ENCODE results near the gene CNTNAP3B.
"Not testable (repeated sequence)": the region's sequence is repeated elsewhere in the genome, so short reads cannot be mapped to it uniquely, and the experiment has no call there.

The CNTNAP3B gene

DNA sequence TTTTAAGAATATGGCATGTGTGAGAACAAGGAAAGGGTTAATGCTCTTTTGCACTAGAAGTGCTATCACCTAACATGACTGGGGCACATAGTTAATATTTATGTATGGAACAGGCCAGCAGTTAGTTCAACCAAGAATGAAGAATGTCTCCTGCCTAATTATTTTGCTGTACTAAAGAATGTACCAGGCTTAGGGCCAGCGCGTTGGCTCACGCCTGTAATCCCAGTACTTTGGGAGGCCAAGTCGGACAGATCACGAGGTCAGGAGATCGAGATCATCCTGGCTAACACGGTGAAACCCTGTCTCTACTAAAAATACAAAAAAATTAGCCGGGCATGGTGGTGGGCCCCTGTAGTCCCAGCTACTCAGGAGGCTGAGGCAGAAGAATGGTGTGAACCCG is 114.9 kb downstream of the CNTNAP3B start:
- DNase-seq (ENCODE audit: low spot score); in situ Hi-C loops (cut with MboI; ENCODE audit: low pct_unique_long_range_greater_than_20kb, low sequenced_read_pairs, unreplicated experiment): not testable (repeated sequence)

GRCh38 chr9:41991607-41992006 is 137.6 kb downstream of the CNTNAP3B start:
- DNase-seq (ENCODE audit: low spot score); in situ Hi-C loops (cut with MboI; ENCODE audit: low pct_unique_long_range_greater_than_20kb, low sequenced_read_pairs, unreplicated experiment): not testable (repeated sequence)

GRCh38 chr9:41980271-41980670 is 149.0 kb downstream of the CNTNAP3B start:
- DNase-seq (ENCODE audit: low spot score); in situ Hi-C loops (cut with MboI; ENCODE audit: low pct_unique_long_range_greater_than_20kb, low sequenced_read_pairs, unreplicated experiment): not testable (repeated sequence)

- in situ Hi-C loops (cut with MboI; ENCODE audit: low pct_unique_long_range_greater_than_20kb, low sequenced_read_pairs, unreplicated experiment); DNase-seq (ENCODE audit: low spot score): not testable (repeated sequence)
These were observed 151.1 kb downstream of the CNTNAP3B start for GRCh38 chr9:41977965-41978600.

GRCh38 chr9:41974906-41975305 is 154.3 kb downstream of the CNTNAP3B start:
- in situ Hi-C loops (cut with MboI; ENCODE audit: low pct_unique_long_range_greater_than_20kb, low sequenced_read_pairs, unreplicated experiment), result not testable (repeated sequence)

DNA sequence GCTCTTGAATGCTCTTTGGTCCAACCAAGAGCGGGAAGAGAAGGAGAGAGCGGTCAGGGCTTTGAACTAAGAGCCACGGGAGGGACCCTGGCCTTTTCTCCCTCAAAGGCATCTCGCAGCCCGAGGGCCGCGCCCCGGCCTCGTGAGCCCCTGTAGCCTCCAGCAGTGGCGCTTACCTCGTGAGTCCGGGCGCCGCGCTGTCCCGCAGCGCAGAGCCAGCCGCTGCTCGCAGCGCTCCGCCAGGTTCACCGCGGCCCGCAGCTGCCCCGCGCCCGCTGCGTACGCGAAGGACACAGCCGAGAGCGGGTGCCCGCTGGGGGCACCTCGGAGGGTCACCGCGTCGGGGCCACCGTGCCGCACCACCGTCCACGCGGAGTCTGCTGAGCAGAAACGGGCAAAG is 176.2 kb downstream of the CNTNAP3B start:
- DNase-seq (ENCODE audit: low spot score); in situ Hi-C loops (cut with MboI; ENCODE audit: low pct_unique_long_range_greater_than_20kb, low sequenced_read_pairs, unreplicated experiment): not testable (repeated sequence)

More at GRCh38 chr9:41974906-41975305, 154.3 kb downstream of the CNTNAP3B start:
- not testable (repeated sequence) for DNase-seq (ENCODE audit: low spot score)

GRCh38 chr9:41941738-41942137 is 187.5 kb downstream of the CNTNAP3B start:
- in situ Hi-C loops (cut with MboI; ENCODE audit: low pct_unique_long_range_greater_than_20kb, low sequenced_read_pairs, unreplicated experiment); DNase-seq (ENCODE audit: low spot score): not testable (repeated sequence)

- DNase-seq (ENCODE audit: low spot score); in situ Hi-C loops (cut with MboI; ENCODE audit: low pct_unique_long_range_greater_than_20kb, low sequenced_read_pairs, unreplicated experiment): not testable (repeated sequence)
These were observed 191.1 kb downstream of the CNTNAP3B start for GRCh38 chr9:41938143-41938542.

- DNase-seq (ENCODE audit: low spot score); in situ Hi-C loops (cut with MboI; ENCODE audit: low pct_unique_long_range_greater_than_20kb, low sequenced_read_pairs, unreplicated experiment): not testable (repeated sequence)
These were observed 193.5 kb downstream of the CNTNAP3B start for GRCh38 chr9:41935727-41936126.

GRCh38 chr9:41929172-41929571 is 200.1 kb downstream of the CNTNAP3B start:
- in situ Hi-C loops (cut with MboI; ENCODE audit: low pct_unique_long_range_greater_than_20kb, low sequenced_read_pairs, unreplicated experiment), result not testable (repeated sequence)

DNA sequence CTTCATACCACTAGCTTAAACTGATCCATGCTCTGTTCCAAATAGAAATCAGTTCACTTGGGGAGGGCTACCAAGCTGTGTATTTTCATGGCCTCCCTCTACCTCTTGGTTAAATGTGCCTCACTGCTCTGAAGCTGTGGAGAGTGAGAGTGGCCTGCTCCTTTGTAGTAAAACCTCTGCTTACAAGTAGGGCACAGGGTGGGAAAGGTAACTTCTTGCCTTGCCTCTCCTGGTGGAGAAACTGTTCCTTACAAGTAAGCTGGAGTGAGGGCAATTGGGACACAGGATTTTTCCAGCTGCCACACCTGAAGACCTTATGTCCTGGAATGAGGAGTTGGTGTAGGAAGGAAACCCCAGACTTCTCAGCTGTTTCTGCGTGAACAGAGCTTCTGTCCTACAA is 211.9 kb downstream of the CNTNAP3B start:
- DNase-seq (ENCODE audit: low spot score); in situ Hi-C loops (cut with MboI; ENCODE audit: low pct_unique_long_range_greater_than_20kb, low sequenced_read_pairs, unreplicated experiment): not testable (repeated sequence)

More at GRCh38 chr9:41929172-41929571, 200.1 kb downstream of the CNTNAP3B start:
- DNase-seq (ENCODE audit: low spot score), result not testable (repeated sequence)

- in situ Hi-C loops (cut with MboI; ENCODE audit: low pct_unique_long_range_greater_than_20kb, low sequenced_read_pairs, unreplicated experiment); DNase-seq (ENCODE audit: low spot score): not testable (repeated sequence)
These were observed 223.7 kb downstream of the CNTNAP3B start for GRCh38 chr9:41905488-41905887.

- in situ Hi-C loops (cut with MboI; ENCODE audit: low pct_unique_long_range_greater_than_20kb, low sequenced_read_pairs, unreplicated experiment); DNase-seq (ENCODE audit: low spot score): not testable (repeated sequence)
These were observed 226.5 kb downstream of the CNTNAP3B start for GRCh38 chr9:41902762-41903161.

DNA sequence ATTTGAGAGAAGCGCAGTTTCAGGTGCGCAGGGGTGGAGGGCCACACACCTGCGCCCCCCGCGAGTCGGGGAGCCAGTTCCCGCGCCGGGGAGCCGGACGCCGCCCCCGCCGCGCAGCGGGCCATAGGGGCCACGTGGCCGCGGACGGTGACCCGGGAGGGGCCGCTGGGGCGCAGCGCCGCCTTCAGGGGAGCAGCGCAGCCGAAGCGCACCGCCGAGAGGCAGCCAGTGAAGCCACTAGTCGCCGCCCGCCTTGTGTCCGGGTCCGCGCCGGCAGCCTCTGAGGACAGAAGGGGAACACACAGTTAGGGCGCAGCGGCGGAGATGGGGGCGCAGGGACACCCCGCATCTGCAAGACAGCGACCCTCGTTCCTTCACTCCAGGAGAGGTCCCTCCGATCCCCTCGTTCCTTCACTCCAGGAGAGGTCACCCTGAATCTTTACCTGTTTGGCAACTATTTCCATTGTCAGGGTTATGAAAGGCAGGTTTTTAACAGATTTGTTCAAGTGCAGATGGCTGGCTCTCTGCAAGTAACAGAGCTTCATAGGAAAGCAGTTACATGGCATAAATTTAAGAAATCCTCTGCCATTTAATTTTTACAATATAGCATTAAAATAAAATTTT is 230.4 kb downstream of the CNTNAP3B start:
- DNase-seq (ENCODE audit: low spot score); in situ Hi-C loops (cut with MboI; ENCODE audit: low pct_unique_long_range_greater_than_20kb, low sequenced_read_pairs, unreplicated experiment): not testable (repeated sequence)

DNA sequence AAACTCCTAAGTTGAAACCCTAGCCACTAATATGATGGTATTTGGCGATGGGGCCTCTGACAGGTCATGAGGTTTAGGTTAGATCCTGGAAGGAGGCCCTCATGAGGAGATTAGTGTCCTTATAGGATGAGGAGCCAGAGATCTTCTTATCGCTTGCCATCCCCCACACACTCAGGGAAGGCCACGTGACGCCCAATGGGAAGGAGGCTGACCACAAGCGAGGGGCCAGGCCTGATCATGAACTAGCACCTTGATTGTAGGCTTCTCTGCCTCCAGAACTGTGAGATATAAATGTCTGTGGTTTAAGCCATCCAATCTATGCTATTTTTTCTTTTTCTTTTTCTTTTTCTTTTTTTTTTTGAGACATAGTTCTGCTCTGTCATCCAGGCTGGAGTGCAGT is 254.7 kb downstream of the CNTNAP3B start:
- DNase-seq (ENCODE audit: low spot score), result not testable (repeated sequence)

GRCh38 chr9:41855422-41855821 is 273.8 kb downstream of the CNTNAP3B start:
- in situ Hi-C loops (cut with MboI; ENCODE audit: low pct_unique_long_range_greater_than_20kb, low sequenced_read_pairs, unreplicated experiment); DNase-seq (ENCODE audit: low spot score): not testable (repeated sequence)

More for the DNA sequence above, 254.7 kb downstream of the CNTNAP3B start:
- in situ Hi-C loops (cut with MboI; ENCODE audit: low pct_unique_long_range_greater_than_20kb, low sequenced_read_pairs, unreplicated experiment), result not testable (repeated sequence)

- DNase-seq (ENCODE audit: low spot score); in situ Hi-C loops (cut with MboI; ENCODE audit: low pct_unique_long_range_greater_than_20kb, low sequenced_read_pairs, unreplicated experiment): not testable (repeated sequence)
These were observed 277.1 kb downstream of the CNTNAP3B start for GRCh38 chr9:41851848-41852740.

DNA sequence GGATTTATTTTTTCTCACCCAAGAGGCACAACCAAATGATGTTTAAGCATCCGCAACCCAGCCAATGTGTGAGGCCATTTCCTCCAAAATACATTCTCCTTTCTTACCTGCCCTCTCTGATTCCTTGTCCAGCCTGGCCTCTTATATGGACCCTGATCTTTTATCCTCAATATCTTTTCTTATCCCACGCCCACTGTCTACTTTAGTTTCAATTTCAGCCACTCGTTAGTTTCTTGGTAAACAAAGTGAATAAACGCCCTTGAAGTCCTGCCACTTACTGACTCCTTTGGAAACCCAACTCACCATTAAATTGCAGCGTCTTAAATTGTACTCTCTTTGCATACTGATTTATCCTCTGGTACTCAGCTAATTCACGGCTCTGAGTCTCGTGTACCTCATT is 281.4 kb downstream of the CNTNAP3B start:
- in situ Hi-C loops (cut with MboI; ENCODE audit: low pct_unique_long_range_greater_than_20kb, low sequenced_read_pairs, unreplicated experiment); DNase-seq (ENCODE audit: low spot score): not testable (repeated sequence)

All from GM13977 (cell line).